HG03135 (cell line): Measurements from ENCODE around the gene MGAT5.

Source experiments
- ATAC-seq: cut with Tn5 transposase; IDR thresholded peaks from one replicate; pipeline ENCODE4 v1.9.1; 2021; ENCODE audit warnings: mild to moderate bottlenecking, moderate library complexity; ENCODE audit not compliant: unreplicated experiment

The MGAT5 gene

GRCh38 chr2:134299334-134299733 lies 45.5 kb downstream of the MGAT5 start:
- ATAC-seq = no peak

GRCh38 chr2:134300585-134300984 lies 46.7 kb downstream of the MGAT5 start:
- ATAC-seq = no peak

- no peak for ATAC-seq
Observed at GRCh38 chr2:134301099-134301927, 47.4 kb downstream of the MGAT5 start.

- ATAC-seq = no peak
Observed at GRCh38 chr2:134301928-134302260, 48.0 kb downstream of the MGAT5 start.

GRCh38 chr2:134304394-134305108 lies 50.7 kb downstream of the MGAT5 start:
- ATAC-seq = no peak

GRCh38 chr2:134305109-134305491 lies 51.2 kb downstream of the MGAT5 start:
- ATAC-seq = no peak

- no peak for ATAC-seq
Observed at GRCh38 chr2:134306521-134306920, 52.6 kb downstream of the MGAT5 start.

- ATAC-seq = no peak
Observed at GRCh38 chr2:134307334-134307733, 53.5 kb downstream of the MGAT5 start.

GRCh38 chr2:134308474-134309385 lies 54.9 kb downstream of the MGAT5 start:
- ATAC-seq = no peak

GRCh38 chr2:134310107-134311079 lies 56.5 kb downstream of the MGAT5 start:
- ATAC-seq = no peak

- no peak for ATAC-seq
Observed at GRCh38 chr2:134312482-134312881, 58.6 kb downstream of the MGAT5 start.

GRCh38 chr2:134314202-134314601 lies 60.3 kb downstream of the MGAT5 start:
- ATAC-seq = no peak

GRCh38 chr2:134314681-134315368 lies 61.0 kb downstream of the MGAT5 start:
- no peak for ATAC-seq

GRCh38 chr2:134315471-134315870 lies 61.6 kb downstream of the MGAT5 start:
- no peak for ATAC-seq

GRCh38 chr2:134319596-134320254 lies 65.9 kb downstream of the MGAT5 start:
- ATAC-seq = no peak

GRCh38 chr2:134320930-134321329 lies 67.1 kb downstream of the MGAT5 start:
- no peak for ATAC-seq

- ATAC-seq = no peak
Observed at GRCh38 chr2:134323777-134324176, 69.9 kb downstream of the MGAT5 start.

GRCh38 chr2:134324430-134324829 lies 70.6 kb downstream of the MGAT5 start:
- no peak for ATAC-seq

GRCh38 chr2:134324947-134325346 lies 71.1 kb downstream of the MGAT5 start:
- ATAC-seq = no peak
